Activated naive CD8-positive, alpha-beta T cell treated with anti-CD3 and anti-CD28 coated beads, Interleukin-2, amount 50 U/mL, for 16 hours (primary cell): ENCODE measurements around the gene RRP9.

ENCODE experiments used
- DNase-seq: peaks from one replicate; pipeline ENCODE4 v3.0.0-alpha.2; 2020; ENCODE audit warnings: low read depth, low spot score

Gene RRP9

DNA sequence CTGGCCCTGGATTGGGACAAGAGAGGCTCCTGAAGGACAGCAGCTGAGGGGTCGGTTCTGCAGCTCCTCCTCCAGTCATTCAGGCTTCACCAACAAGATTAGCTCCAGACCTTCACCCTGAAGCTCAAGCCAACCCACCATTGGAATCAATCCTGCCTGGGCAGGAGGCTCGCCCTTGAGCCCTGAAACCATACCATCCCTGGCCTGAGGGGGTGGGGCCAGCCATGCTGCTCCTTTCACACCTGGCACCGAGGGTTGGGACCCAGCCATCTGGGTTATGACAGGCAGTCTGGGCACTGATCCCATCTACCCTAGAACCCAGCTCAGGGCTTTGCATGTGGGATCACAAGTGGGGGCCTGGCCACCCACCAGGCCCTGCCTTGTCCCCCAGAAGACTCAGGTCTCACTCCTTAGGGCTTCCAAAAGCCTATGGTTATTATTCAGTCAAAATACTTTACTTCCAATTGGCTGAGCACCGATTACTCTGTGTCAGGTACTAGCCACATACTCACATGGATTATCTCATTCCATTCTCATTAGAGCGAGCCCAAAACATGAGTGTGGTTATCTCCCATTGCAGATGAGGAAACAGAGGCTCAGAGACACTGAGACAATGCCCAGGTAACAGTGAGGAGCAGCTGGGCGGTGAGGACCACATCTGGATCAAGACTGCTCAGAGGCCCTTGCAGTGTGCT lies 29.0 kb upstream of the RRP9 start:
- no peak for DNase-seq

- DNase-seq: no peak
These were observed 28.1 kb upstream of the RRP9 start for GRCh38 chr3:51969841-51970240.

- DNase-seq: no peak
These were observed 27.4 kb upstream of the RRP9 start for GRCh38 chr3:51968883-51969678.

DNA sequence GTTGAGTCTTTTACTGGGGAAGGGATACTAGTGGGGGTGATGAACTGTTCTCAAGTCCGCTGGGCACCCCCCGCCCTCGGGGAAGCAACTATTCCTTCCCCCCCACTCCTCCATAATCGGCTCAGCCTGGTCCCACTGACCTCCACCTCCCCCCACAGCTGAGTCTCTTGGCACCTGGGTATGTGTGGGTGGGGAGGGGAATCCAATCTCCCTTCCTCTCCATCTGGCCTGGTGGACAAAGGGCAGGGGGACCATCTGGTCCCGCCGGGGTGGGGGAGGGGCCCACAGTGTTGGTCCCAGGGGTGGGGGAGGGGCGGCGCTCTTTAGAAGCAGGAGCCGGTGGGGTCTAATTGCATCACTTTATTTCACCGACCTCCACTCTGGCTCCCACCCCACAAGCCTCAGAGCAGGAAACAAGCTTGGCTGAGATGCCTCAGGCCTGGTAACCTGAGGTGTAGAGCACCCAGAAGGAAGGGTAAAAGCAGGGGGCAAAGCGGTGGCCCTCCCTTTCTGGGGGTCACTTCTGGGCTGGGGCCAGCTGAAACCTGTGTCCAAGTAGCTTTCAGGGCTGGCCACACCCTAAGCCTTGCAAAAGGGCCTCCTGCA lies 26.6 kb upstream of the RRP9 start:
- DNase-seq: no peak

- DNase-seq: no peak
These were observed 25.9 kb upstream of the RRP9 start, which contains the start of gene PCBP4 for GRCh38 chr3:51967384-51968169. PCBP4 (minus strand) TSS chr3:51967454; CDS start chr3:51961240, 6,214 bp downstream.

GRCh38 chr3:51966922-51967383 lies 25.2 kb upstream of the RRP9 start:
- no peak for DNase-seq

DNA sequence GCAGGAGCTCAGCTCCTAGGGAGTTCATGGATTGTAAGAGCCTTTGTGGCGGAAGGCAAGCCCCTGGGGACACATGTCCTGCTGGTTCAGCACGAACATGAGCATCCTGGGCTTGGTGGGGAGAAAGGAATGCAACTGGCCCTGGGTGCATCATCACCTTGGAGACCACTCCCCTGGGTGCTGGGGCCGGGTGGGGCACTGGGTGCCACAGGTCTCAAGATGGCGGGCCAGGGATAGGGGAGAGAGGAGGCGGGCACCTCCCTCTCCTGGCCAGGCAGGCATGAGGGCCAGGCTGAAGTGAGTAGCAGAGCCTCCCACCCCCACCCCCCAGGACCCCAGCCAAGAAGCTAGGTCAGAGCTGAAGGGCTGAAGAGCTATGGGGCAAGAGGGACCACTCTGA lies 24.8 kb upstream of the RRP9 start:
- no peak for DNase-seq

DNA sequence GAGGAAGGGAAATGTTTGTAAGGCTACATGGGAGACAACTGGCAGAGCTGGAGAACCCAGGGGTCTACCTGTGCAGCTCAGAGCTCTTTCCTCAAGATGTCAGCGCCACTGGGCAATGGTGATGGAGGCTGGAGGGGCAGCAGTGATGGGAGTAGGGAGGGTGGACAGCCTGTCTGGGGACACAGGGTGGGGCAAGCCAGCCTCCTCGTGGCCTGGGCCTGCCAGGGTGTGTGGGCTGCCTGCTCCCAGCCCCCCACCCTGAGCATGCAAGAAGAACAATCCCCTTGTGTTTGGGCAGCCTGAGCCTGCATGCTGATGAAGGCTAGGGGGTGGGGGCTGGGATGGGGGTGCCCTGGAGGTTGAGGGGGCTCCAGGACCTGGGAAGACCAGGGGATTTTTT lies 24.3 kb upstream of the RRP9 start:
- no peak for DNase-seq

- DNase-seq: no peak
These were observed 22.8 kb upstream of the RRP9 start for GRCh38 chr3:51964521-51964920.

- DNase-seq: no peak
These were observed 22.3 kb upstream of the RRP9 start for GRCh38 chr3:51963951-51964451.

GRCh38 chr3:51962854-51963530 lies 21.3 kb upstream of the RRP9 start:
- no peak for DNase-seq

- no peak for DNase-seq
These were observed 20.2 kb upstream of the RRP9 start for GRCh38 chr3:51961602-51962569.

- DNase-seq: no peak
These were observed 19.3 kb upstream of the RRP9 start for GRCh38 chr3:51961011-51961410.

DNA sequence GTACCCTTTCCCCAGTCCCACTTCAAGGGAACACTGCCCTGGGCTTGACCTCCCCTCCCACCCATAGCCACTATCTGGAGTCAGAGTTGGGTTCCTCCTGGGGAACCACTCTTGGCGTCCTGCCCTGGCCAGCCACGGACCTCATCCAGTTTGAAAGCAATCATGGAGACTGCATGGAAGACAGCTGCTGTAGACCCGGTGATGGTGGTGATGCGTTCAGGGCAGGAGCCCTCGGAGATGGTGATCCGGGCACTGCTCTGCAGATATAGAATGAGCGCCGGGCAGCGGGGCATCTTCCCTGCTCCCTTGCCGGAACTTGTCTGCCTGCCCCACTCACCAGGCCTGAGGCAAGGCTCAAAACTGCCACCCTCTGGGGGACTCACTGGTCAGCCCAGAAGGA lies 18.7 kb upstream of the RRP9 start:
- DNase-seq: no peak

- DNase-seq: no peak
These were observed 17.9 kb upstream of the RRP9 start for GRCh38 chr3:51959651-51960050.

DNA sequence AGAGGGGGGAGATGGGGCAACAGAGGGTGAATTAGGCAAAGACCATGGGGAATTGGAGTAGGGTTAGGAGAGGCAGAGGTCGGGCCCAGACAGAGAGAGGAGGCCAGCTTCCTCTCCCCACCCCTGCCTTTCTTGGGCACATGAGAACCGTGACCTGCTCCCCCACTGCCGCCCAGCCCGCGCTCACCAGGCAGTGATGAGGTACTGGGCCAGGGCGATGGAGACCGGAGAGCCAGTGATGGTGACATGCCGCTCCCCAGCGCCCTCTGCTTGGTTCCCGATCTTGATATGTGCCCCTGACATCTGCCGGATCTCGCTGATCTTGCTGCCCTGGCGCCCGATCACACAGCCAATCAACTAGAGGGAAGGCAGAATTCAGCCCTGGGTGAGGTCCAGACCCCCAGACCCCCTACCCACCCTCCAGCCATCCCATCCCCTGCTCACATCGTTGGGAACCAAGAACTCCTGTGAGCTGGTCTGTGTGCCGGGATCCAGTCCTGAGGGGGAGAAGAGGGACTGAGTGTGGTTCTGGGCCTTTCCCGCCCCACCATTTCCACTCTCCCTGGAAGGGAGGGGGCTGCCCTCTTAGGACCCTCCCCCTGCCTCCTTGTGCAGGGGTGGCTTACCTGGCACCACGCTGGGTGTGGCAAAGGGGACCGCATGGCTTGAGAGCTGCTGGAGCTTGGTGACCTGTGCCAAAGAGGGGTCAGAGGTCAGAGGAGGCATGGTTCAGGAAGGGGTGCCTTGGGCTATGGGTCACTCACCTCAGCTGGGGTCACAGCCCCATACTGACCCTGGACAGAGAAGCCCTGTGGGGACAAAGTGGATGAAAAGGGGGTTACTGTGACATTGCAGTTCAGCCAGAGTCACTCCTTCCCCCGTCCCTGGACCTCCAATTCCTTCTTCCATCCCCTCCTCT lies 17.2 kb upstream of the RRP9 start:
- DNase-seq: no peak

DNA sequence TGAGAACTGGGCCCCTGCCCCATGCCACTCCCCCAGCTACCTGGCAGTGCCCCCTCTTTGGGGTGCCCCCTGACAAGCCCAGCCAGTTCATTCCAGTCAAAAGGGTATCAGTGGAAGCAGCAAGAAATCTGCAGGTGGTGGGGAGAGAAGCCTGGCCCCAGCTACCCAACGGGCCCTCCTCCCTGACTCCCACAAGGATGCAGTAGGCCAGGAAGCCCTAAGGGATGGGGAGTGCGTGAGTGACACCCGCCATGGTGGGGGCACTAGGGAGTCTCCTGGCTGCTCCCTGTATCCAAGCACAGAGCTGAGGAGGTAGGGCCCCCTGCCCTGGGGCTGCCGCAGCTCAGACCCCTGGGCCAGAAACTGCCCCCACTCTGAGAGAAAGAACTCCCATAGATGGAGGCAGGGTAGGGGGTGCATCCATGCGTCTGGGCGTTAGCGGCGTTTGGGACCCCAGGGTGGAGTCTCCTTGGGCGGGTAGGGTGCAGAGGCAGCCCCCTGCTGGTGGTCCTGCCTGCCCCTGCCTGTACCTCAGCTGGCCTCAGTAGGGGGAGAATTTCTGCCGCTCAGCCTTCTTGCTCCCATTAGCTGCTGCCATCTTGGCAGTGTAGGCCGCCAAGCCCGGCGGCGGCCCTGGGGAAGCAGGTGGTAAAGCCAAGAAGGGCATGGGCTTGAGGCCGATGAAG lies 16.0 kb upstream of the RRP9 start:
- no peak for DNase-seq
